ENCODE data around the gene CRB3. TPM values are rescaled to one million over a fixed set of nuclear protein-coding genes. Genes with fewer than 3 reads are reported as not detected.

CRB3 gene
- total and polyA plus RNA-seq, 2 of the 13 experiments (the other 11 are each of a cell fraction or from before 2014, with no cell fraction given), result 10.6 to 25.6 TPM

GRCh38 chr19:6481541-6482342, 17.7 kb downstream of the CRB3 start, which contains the start of gene DENND1C (continued):
- TF ChIP-seq ZHX2 (IDR thresholded peaks at IDR 0.05; ENCODE audit: low read depth) (no peak), ZHX2 (CRISPR knock-in tag; IDR thresholded peaks at IDR 0.05; ENCODE audit: borderline replicate concordance) (no peak), ZNF280B (CRISPR knock-in tag; IDR thresholded peaks at IDR 0.05; ENCODE audit: borderline replicate concordance) (peak; percentile 69; the same call in 1 of the 2 replicates), REPIN1 (CRISPR knock-in tag; IDR thresholded peaks at IDR 0.05; ENCODE audit: borderline replicate concordance, low read depth) (0 out of 2 replicates have a peak, but pooled peaks have one; percentile 29), ZNF512 (CRISPR knock-in tag; IDR thresholded peaks at IDR 0.05) (no peak), SMC3 (IDR thresholded peaks at IDR 0.05; ENCODE audit: low read length) (peak; percentile 77), SIN3B (IDR thresholded peaks at IDR 0.05; ENCODE audit: low read length) (no peak), ZNF687 (CRISPR knock-in tag; IDR thresholded peaks at IDR 0.05) (peak; percentile 22), SP2 (CRISPR knock-in tag; IDR thresholded peaks at IDR 0.05) (no peak), KDM2A (CRISPR knock-in tag; IDR thresholded peaks at IDR 0.05; ENCODE audit: borderline replicate concordance, low read depth) (peak; percentile 59; the same call in 1 of the 2 replicates), ZNF547 (CRISPR knock-in tag; IDR thresholded peaks at IDR 0.05) (no peak; the same call in 1 of the 2 replicates), MXD4 (CRISPR knock-in tag; IDR thresholded peaks at IDR 0.05) (no peak), ZNF784 (CRISPR knock-in tag; IDR thresholded peaks at IDR 0.05; ENCODE audit: borderline replicate concordance) (peak; percentile 30; the same call in 1 of the 2 replicates)

Measured in HepG2 (cell line).